Body of pancreas (tissue), 4 donors: ENCODE results near the gene MINK1. TPM values are rescaled to one million over a fixed set of nuclear protein-coding genes. Genes with fewer than 3 reads are reported as not detected.
"Not testable (repeated sequence)": the region's sequence is repeated elsewhere in the genome, so short reads cannot be mapped to it uniquely, and the experiment has no call there.

ENCODE experiments used
- ATAC-seq: fragments of 150-250 bp; one replicate; pipeline ENCODE4 v1.9.1; 2016
- DNase-seq, 4 donors: peaks; one replicate each; pipeline ENCODE4 v3.0.0-alpha.2; 2019
- H3K27ac ChIP-seq, 4 donors: fragments of 200-600 bp; sonication (generic); 1 replicate in 3 of 4; 2 replicates in 1 of 4; pipeline versions ENCODE4 v1.5.1 to v1.6.1; 2016 to 2019; ENCODE audit warnings: mild to moderate bottlenecking in 1 of 4, mixed read lengths in 1 of 4, moderate library complexity in 1 of 4
- H3K27me3 ChIP-seq, 2 donors: fragments of 200-600 bp; sonication (generic); one replicate each; pipeline ENCODE4 v1.6.0; 2016; ENCODE audit warnings: mild to moderate bottlenecking in 1 of 2
- H3K36me3 ChIP-seq, 2 donors: fragments of 200-600 bp; sonication (generic); replicated peaks in 1 of 2; 2 replicates each; pipeline ENCODE4 v1.5.1; 2016; ENCODE audit warnings: low read depth in 2 of 2; ENCODE audit not compliant: insufficient read depth in 1 of 2
- H3K4me1 ChIP-seq: fragments of 200-600 bp; sonication (generic); one replicate; pipeline ENCODE4 v1.6.0; 2016
- H3K4me3 ChIP-seq, 2 donors: fragments of 200-600 bp; sonication (generic); 1 replicate in 1 of 2; 2 replicates in 1 of 2; pipeline ENCODE4 v1.5.1; 2016 to 2019
- H3K9me3 ChIP-seq, 3 donors: fragments of 200-600 bp; sonication (generic); 1 replicate in 2 of 3; 2 replicates in 1 of 3; pipeline ENCODE4 v1.5.1; 2016
- CTCF ChIP-seq, 7 experiments: fragments of 450-650 bp in 4 of 7; fragments of 200-600 bp in 3 of 7; sonication (generic) in 3 of 7; IDR thresholded peaks; one replicate each; pipeline ENCODE4 v1.5.1; 2016 to 2019; ENCODE audit warnings: antibody characterized with exemption in 7 of 7
- POLR2A ChIP-seq, 3 donors: fragments of 450-650 bp; IDR thresholded peaks; one replicate each; pipeline ENCODE4 v1.6.1; 2016; ENCODE audit warnings: antibody characterized with exemption in 3 of 3, mild to moderate bottlenecking in 2 of 3
- WGBS, 2 donors: methylation state at CpG; one replicate each; pipeline ENCODE4 v1.1.5; 2017; 5-methylcytosine and 5-hydroxymethylcytosine counted together
- intact Hi-C: fragments of 100-400 bp; cut with DNase I; formaldehyde crosslinking; loops from one replicate; pipeline ENCODE4 v1.15.1; 2023
- total RNA-seq, 2 donors: library from RNA; depleted of rRNA; stranded (reverse); fragments of >200 nt; gene quantifications; one replicate each; pipeline ENCODE4 v1.1.0, GENCODE V29; 2016

Gene MINK1
- total RNA-seq, 2 donors from 2014 or later: 32.7 to 66.6 TPM

- Histone ChIP-seq H3K4me3 (no peak overlapping the region), H3K4me1 (peaks cover 10% of the 10 kb centered on the region), H3K36me3 (peaks cover 0 to 4% of the 10 kb centered on the region in 2 donors), H3K9me3 (no peaks in the 10 kb centered on the region), H3K27me3 (no peaks in the 10 kb centered on the region), H3K27ac (no peak overlapping the region)
- WGBS, 2 donors: 88 to 95% methylated on average over 1 of the region's 1 CpG
- DNase-seq: no peak
- no peak for ATAC-seq
- intact Hi-C loops: no loop called here
- TF ChIP-seq POLR2A (IDR thresholded peaks at IDR 0.05): no peak
- TF ChIP-seq CTCF (IDR thresholded peaks at IDR 0.05): no peak
These were observed 30.2 kb downstream of the MINK1 start for GRCh38 chr17:4863321-4863720.

GRCh38 chr17:4867535-4867934 is 34.4 kb downstream of the MINK1 start:
- DNase-seq, H3K27ac ChIP-seq, H3K4me3 ChIP-seq, H3K4me1 ChIP-seq, H3K27me3 ChIP-seq, H3K36me3 ChIP-seq, H3K9me3 ChIP-seq, intact Hi-C loops, ATAC-seq: not testable (repeated sequence)
- 81 to 86% methylated on average over 5 of the region's 5 CpGs for WGBS, 2 donors

GRCh38 chr17:4869058-4869998 is 36.2 kb downstream of the MINK1 start:
- ATAC-seq, H3K4me3 ChIP-seq, H3K36me3 ChIP-seq, H3K9me3 ChIP-seq, intact Hi-C loops, H3K27me3 ChIP-seq, H3K4me1 ChIP-seq, H3K27ac ChIP-seq, DNase-seq: not testable (repeated sequence)
- 92 to 93% methylated on average over 22 of the region's 22 CpGs for WGBS, 2 donors

- no peak for TF ChIP-seq CTCF (IDR thresholded peaks at IDR 0.05)
- TF ChIP-seq POLR2A (IDR thresholded peaks at IDR 0.05): no peak
- Histone ChIP-seq H3K27ac (no peak overlapping the region), H3K27me3 (no peaks in the 10 kb centered on the region), H3K36me3 (peaks cover 0 to 4% of the 10 kb centered on the region in 2 donors), H3K4me1 (no peaks in the 10 kb centered on the region), H3K4me3 (no peak overlapping the region), H3K9me3 (no peaks in the 10 kb centered on the region)
- DNase-seq (no peak), ATAC-seq (no peak)
- WGBS, 2 donors: 82 to 89% methylated on average over 2 of the region's 2 CpGs
- intact Hi-C loops: no loop called here
These were observed 37.7 kb downstream of the MINK1 start for GRCh38 chr17:4870855-4871254.

- Histone ChIP-seq H3K27ac (no peak overlapping the region), H3K4me3 (no peak overlapping the region), H3K27me3 (no peaks in the 10 kb centered on the region), H3K4me1 (no peaks in the 10 kb centered on the region), H3K36me3 (peaks cover 0 to 4% of the 10 kb centered on the region in 2 donors), H3K9me3 (no peaks in the 10 kb centered on the region)
- ATAC-seq (no peak), DNase-seq (peak in 1 of 4 donors; percentile 48)
- intact Hi-C loops: no loop called here
- TF ChIP-seq POLR2A (IDR thresholded peaks at IDR 0.05) (no peak), CTCF (IDR thresholded peaks at IDR 0.05) (no peak)
- WGBS, 2 donors: 64 to 75% methylated on average over 8 of the region's 8 CpGs
These were observed 39.6 kb downstream of the MINK1 start for GRCh38 chr17:4872786-4873185.
